SHP77 treated with DMSO at 0.1 percent for 48 hours (cell line): ENCODE results near the gene CAMK2D.

ENCODE experiments used
- DNase-seq: peaks from one replicate; lab custom pipeline; 2025; lab: John Stamatoyannopoulos, UW

CAMK2D gene

GRCh38 chr4:113564493-113564892 lies 197.0 kb downstream of the CAMK2D start:
- no peak for DNase-seq

- DNase-seq, result no peak
Measured at GRCh38 chr4:113563691-113564378, 197.7 kb downstream of the CAMK2D start.

GRCh38 chr4:113561758-113562157 lies 199.8 kb downstream of the CAMK2D start:
- DNase-seq, result no peak

- no peak for DNase-seq
Measured at GRCh38 chr4:113561092-113561491, 200.4 kb downstream of the CAMK2D start.

GRCh38 chr4:113560579-113560978 lies 201.0 kb downstream of the CAMK2D start:
- DNase-seq, result no peak

- no peak for DNase-seq
Measured at GRCh38 chr4:113559947-113560346, 201.6 kb downstream of the CAMK2D start.

GRCh38 chr4:113556382-113557134 lies 205.0 kb downstream of the CAMK2D start:
- DNase-seq, result no peak

GRCh38 chr4:113555868-113556267 lies 205.7 kb downstream of the CAMK2D start:
- DNase-seq, result no peak

GRCh38 chr4:113553082-113553481 lies 208.5 kb downstream of the CAMK2D start:
- no peak for DNase-seq

- DNase-seq, result no peak
Measured at GRCh38 chr4:113550510-113550909, 211.0 kb downstream of the CAMK2D start.

GRCh38 chr4:113548303-113548702 lies 213.2 kb downstream of the CAMK2D start:
- no peak for DNase-seq

- DNase-seq, result peak; percentile 67
Measured at GRCh38 chr4:113547487-113548042, 214.0 kb downstream of the CAMK2D start.

GRCh38 chr4:113541933-113542332 lies 219.6 kb downstream of the CAMK2D start:
- DNase-seq, result no peak

GRCh38 chr4:113540859-113541258 lies 220.7 kb downstream of the CAMK2D start:
- DNase-seq, result no peak

- DNase-seq, result no peak
Measured at GRCh38 chr4:113539408-113539807, 222.1 kb downstream of the CAMK2D start.

- DNase-seq, result no peak
Measured at GRCh38 chr4:113537628-113538027, 223.9 kb downstream of the CAMK2D start.

GRCh38 chr4:113537203-113537602 lies 224.3 kb downstream of the CAMK2D start:
- no peak for DNase-seq

- DNase-seq, result no peak
Measured at GRCh38 chr4:113534711-113535110, 226.8 kb downstream of the CAMK2D start.

GRCh38 chr4:113531572-113531971 lies 230.0 kb downstream of the CAMK2D start:
- DNase-seq, result no peak

- no peak for DNase-seq
Measured at GRCh38 chr4:113528395-113528794, 233.1 kb downstream of the CAMK2D start.

- no peak for DNase-seq
Measured at GRCh38 chr4:113525521-113525920, 236.0 kb downstream of the CAMK2D start.

GRCh38 chr4:113524505-113525186 lies 236.9 kb downstream of the CAMK2D start:
- no peak for DNase-seq

GRCh38 chr4:113524096-113524495 lies 237.4 kb downstream of the CAMK2D start:
- DNase-seq, result no peak
